ENCODE data around the gene PTPRZ1. TPM values are rescaled to one million over a fixed set of nuclear protein-coding genes. Genes with fewer than 3 reads are reported as not detected.

PTPRZ1 gene
- total RNA-seq, 2 experiments from 2014 or later: not detected

DNA sequence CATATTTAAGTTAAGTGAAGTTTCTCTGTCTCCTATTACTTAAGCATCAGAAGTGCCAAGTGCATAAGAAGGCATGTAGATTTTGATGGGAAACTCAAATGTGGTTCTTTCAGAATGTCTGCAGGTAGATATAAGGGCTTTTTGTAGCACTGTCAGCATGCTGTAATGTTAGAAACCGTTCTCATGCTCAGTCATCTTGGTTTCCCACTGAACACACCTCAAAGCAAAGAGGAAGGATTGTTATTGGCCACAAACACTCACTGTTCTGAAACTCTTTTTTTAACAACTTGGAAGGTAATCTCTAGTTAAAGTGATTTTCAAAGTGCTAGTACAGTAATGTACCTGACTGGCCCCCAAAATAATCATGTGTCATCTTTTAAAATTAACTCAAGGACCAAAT lies 145.1 kb downstream of the PTPRZ1 start:
- Mint-ChIP-seq H3K36me3 (ENCODE audit: low read depth) (no peaks in the 10 kb centered on the region), H3K4me1 (no peaks in the 10 kb centered on the region), H3K9me3 (ENCODE audit: low read depth) (no peaks in the 10 kb centered on the region), H3K27ac (no peak overlapping the region), H3K27me3 (no peaks in the 10 kb centered on the region), H3K4me3 (no peak overlapping the region)
- DNase-seq: no peak
- no peak for ATAC-seq
- intact Hi-C loops (cut with DNase I, micrococcal nuclease): loop anchor here in 1 of 2 experiments (10.0 kb wide), 1 partner anchor 517 kb away; no protein-coding TSS in a partner anchor
- ChIA-PET POLR2A (no interaction called here), CTCF (no interaction called here)

DNA sequence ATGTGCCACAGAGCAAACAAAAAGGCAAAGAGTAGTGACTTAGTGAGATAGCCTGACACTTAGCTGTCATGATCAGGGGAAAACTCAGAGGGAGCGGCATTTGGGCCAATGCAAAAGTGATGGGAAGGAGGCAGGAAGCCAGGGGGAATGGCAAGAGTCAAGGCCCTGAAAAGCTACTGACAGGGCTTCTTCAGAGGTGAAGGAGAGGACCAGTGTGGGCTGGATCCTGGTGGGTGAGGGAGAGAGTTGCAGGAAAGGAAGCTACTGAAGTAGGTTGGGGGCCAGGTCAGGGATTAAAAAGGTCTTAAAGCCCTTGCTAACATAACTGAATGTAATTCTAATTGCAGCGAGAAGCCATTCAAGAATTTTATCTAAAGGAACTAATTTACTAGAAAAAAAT lies 154.1 kb downstream of the PTPRZ1 start:
- H3K4me3 Mint-ChIP-seq: no peak overlapping the region
- H3K27ac Mint-ChIP-seq: no peak overlapping the region
- no peaks in the 10 kb centered on the region for H3K27me3 Mint-ChIP-seq
- intact Hi-C loops (cut with DNase I, micrococcal nuclease): no loop called here
- ATAC-seq: no peak
- ChIA-PET CTCF (no interaction called here), POLR2A (no interaction called here)
- H3K9me3 Mint-ChIP-seq (ENCODE audit: low read depth): no peaks in the 10 kb centered on the region
- no peaks in the 10 kb centered on the region for H3K36me3 Mint-ChIP-seq (ENCODE audit: low read depth)
- no peaks in the 10 kb centered on the region for H3K4me1 Mint-ChIP-seq
- DNase-seq: no peak

DNA sequence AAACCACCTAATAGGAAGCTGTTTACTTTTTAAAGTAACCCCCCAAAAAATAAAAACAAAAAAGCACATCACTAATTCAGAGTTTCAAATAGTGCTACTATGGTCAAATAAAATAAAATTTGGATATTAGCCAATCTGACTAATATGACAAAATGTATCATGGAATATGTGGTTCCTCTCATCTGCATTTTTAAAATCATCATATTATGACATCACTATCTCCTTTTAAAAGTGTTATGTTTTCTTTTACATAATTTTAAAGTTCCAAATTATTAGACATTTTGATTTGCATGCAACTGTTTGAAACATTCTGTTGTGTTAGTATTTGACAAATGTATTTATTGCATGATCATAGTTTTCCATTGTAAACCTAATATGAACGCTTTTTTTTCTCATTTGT lies 160.7 kb downstream of the PTPRZ1 start:
- no peaks in the 10 kb centered on the region for H3K36me3 Mint-ChIP-seq (ENCODE audit: low read depth)
- ChIA-PET CTCF (no interaction called here), POLR2A (no interaction called here)
- H3K27ac Mint-ChIP-seq: no peak overlapping the region
- H3K27me3 Mint-ChIP-seq: no peaks in the 10 kb centered on the region
- no peaks in the 10 kb centered on the region for H3K9me3 Mint-ChIP-seq (ENCODE audit: low read depth)
- DNase-seq (no peak), ATAC-seq (no peak)
- H3K4me3 Mint-ChIP-seq: no peak overlapping the region
- intact Hi-C loops (cut with DNase I, micrococcal nuclease): no loop called here
- H3K4me1 Mint-ChIP-seq: no peaks in the 10 kb centered on the region

DNA sequence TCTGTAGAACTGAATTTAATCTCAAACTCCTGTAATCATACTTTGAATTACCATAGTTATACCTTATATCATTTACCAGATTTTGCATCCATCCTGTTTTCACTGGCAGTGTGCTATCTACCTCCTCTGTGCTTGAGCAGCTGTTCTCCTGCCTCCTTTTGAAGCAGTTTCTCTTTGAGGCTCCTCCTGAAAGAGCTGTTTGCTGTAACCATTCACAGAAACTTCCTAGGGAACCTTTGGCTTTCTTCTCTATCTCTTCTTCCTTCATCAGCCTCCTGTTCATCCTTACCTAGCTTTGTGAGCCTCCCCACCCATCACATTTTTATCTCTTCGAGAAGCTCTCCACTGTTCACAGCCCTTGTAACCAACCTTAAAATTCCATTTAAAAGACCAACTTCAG lies 162.9 kb downstream of the PTPRZ1 start:
- POLR2A ChIA-PET: no interaction called here
- CTCF ChIA-PET: no interaction called here
- H3K4me3 Mint-ChIP-seq: no peak overlapping the region
- no peak for DNase-seq
- intact Hi-C loops (cut with DNase I, micrococcal nuclease): no loop called here
- H3K9me3 Mint-ChIP-seq (ENCODE audit: low read depth): no peaks in the 10 kb centered on the region
- no peak overlapping the region for H3K27ac Mint-ChIP-seq
- ATAC-seq: no peak
- no peaks in the 10 kb centered on the region for H3K27me3 Mint-ChIP-seq
- H3K4me1 Mint-ChIP-seq: no peaks in the 10 kb centered on the region
- H3K36me3 Mint-ChIP-seq (ENCODE audit: low read depth): no peaks in the 10 kb centered on the region

DNA sequence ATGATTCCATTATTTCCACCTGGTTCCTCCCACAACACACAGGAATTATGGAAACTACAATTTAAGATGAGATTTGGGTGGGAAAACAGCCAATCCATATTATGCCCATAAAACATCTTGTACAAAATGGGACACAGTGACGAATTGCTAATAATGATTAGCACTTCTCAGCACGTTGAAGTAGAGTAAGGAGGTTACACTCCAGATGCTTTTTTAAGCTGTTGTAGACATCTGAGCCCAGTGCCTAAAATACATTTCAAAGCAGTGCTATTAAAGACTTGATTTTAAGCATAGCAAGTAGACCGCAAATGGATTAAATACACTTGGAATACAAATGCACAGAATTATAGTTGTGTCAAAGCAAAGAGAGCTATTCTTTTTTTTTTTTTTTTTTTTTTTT lies 165.2 kb downstream of the PTPRZ1 start:
- POLR2A ChIA-PET: no interaction called here
- no peak for DNase-seq
- intact Hi-C loops (cut with DNase I, micrococcal nuclease): no loop called here
- Mint-ChIP-seq H3K4me1 (no peaks in the 10 kb centered on the region), H3K9me3 (ENCODE audit: low read depth) (no peaks in the 10 kb centered on the region), H3K36me3 (ENCODE audit: low read depth) (no peaks in the 10 kb centered on the region), H3K27me3 (no peaks in the 10 kb centered on the region), H3K27ac (no peak overlapping the region), H3K4me3 (no peak overlapping the region)
- CTCF ChIA-PET: no interaction called here
- ATAC-seq: no peak

DNA sequence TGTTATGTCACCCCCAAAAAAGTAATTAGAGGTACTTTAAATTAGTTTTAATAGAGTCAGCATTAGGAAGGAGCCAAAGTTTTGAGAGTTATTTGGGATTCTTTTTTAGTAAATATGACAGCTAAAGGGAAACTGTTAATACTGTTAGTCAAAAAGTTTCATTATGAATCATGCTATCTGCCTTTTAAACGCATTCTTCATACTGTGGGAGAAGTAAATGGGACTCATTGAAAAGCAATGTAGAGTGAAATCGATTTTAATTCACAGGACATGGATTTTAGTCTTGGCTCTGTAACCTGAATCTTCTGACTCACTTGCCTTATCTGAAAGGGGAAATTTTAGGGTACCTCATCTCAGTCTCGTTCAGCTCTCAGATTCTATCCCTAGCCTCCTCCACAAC lies 165.9 kb downstream of the PTPRZ1 start:
- intact Hi-C loops (cut with DNase I, micrococcal nuclease): no loop called here
- no peak for ATAC-seq
- Mint-ChIP-seq H3K27ac (no peak overlapping the region), H3K27me3 (no peaks in the 10 kb centered on the region), H3K9me3 (ENCODE audit: low read depth) (no peaks in the 10 kb centered on the region), H3K36me3 (ENCODE audit: low read depth) (no peaks in the 10 kb centered on the region), H3K4me3 (no peak overlapping the region), H3K4me1 (no peaks in the 10 kb centered on the region)
- CTCF ChIA-PET: no interaction called here
- POLR2A ChIA-PET: no interaction called here
- DNase-seq: no peak

DNA sequence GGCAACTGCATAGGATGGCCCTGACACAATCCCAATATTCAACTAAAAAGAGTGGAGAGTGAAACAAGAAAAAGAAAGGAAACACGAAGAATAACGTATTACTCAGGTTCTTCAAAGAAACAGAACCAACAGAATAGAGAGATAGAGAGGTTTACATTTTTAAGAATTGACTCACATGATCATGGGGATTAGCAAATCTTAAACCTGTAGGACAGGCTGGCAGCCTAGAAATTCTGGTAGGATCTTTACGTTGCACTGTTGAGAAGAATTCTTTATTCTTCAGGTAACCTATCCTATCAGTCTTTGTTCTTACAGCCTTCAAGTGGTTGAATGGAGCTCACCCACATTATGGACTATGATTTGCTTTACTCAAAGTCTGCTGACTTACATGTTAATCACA lies 167.2 kb downstream of the PTPRZ1 start:
- intact Hi-C loops (cut with DNase I, micrococcal nuclease): no loop called here
- CTCF ChIA-PET: no interaction called here
- Mint-ChIP-seq H3K27me3 (no peaks in the 10 kb centered on the region), H3K4me1 (no peaks in the 10 kb centered on the region), H3K4me3 (no peak overlapping the region), H3K27ac (no peak overlapping the region), H3K9me3 (ENCODE audit: low read depth) (no peaks in the 10 kb centered on the region), H3K36me3 (ENCODE audit: low read depth) (no peaks in the 10 kb centered on the region)
- POLR2A ChIA-PET: no interaction called here
- DNase-seq: no peak
- ATAC-seq: no peak

DNA sequence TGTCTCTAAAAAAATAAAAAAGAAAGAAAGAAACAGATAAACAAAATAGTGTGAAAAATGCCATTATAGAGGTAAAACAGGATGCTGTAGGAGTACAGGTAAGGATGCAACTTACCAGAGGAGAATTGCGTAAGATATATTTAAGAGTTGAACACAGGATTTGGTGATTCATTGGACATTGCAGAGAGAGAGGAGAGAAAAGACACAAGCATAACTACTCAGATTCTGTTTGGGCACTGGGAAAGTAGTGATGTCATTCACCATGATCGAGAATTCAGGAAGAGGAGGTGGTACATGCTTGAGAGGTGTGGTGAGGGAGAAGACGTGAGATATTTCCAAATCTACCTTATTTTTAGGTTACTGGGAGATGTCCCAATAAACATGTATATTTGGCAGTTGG lies 173.4 kb downstream of the PTPRZ1 start:
- ATAC-seq: no peak
- peaks cover 3% of the 10 kb centered on the region for H3K9me3 Mint-ChIP-seq (ENCODE audit: low read depth)
- intact Hi-C loops (cut with DNase I, micrococcal nuclease): no loop called here
- POLR2A ChIA-PET: no interaction called here
- H3K27ac Mint-ChIP-seq: no peak overlapping the region
- no peak overlapping the region for H3K4me3 Mint-ChIP-seq
- no peaks in the 10 kb centered on the region for H3K36me3 Mint-ChIP-seq (ENCODE audit: low read depth)
- CTCF ChIA-PET: no interaction called here
- no peak for DNase-seq
- H3K27me3 Mint-ChIP-seq: no peaks in the 10 kb centered on the region
- H3K4me1 Mint-ChIP-seq: no peaks in the 10 kb centered on the region

DNA sequence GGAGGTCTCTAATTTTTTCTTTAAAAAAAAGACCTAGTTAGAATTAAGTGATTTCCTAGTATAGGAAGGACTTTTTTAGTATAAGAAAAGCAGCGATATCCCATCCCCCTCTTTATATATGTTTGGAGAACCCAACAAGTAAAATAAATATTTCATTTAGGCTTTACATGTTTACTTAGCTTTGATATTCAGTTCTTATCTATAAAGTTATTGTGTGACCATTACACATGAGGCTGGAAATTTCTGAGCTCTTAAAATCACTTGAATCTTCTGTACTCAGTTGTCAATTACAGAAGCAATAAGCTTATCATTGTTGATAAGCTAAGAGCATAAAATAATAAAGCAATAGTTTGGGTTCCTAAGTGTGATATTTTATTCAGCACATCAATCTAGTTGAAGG lies 181.4 kb downstream of the PTPRZ1 start:
- ChIA-PET POLR2A (no interaction called here), CTCF (interaction anchor here (0.6 kb wide), 1 partner anchor 283 kb away, joined by 3 read pairs; no protein-coding TSS in a partner anchor)
- no peak overlapping the region for H3K27ac Mint-ChIP-seq
- DNase-seq: no peak
- no peak for ATAC-seq
- H3K27me3 Mint-ChIP-seq: no peaks in the 10 kb centered on the region
- no peaks in the 10 kb centered on the region for H3K9me3 Mint-ChIP-seq (ENCODE audit: low read depth)
- intact Hi-C loops (cut with DNase I, micrococcal nuclease): no loop called here
- no peak overlapping the region for H3K4me3 Mint-ChIP-seq
- H3K36me3 Mint-ChIP-seq (ENCODE audit: low read depth): no peaks in the 10 kb centered on the region
- no peaks in the 10 kb centered on the region for H3K4me1 Mint-ChIP-seq

DNA sequence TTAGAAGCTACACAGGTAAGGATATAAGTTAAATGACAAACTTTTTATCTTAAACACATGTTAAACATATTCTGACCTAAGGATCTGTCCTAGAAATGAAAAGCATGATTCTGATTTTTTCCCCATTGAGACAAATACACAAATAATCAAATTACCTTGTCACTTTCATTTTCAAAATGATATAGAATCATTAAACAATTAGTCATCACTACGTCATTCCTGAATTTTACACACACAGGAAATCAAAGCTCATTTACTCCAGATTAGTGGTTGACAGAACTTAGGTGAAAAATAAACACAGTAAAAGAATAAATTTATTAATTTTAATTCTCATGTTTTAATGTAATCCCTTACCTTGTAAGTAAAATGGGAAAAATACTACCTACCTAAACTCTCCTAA lies 182.1 kb downstream of the PTPRZ1 start:
- intact Hi-C loops (cut with DNase I, micrococcal nuclease): no loop called here
- Mint-ChIP-seq H3K27me3 (no peaks in the 10 kb centered on the region), H3K4me1 (no peaks in the 10 kb centered on the region), H3K4me3 (no peak overlapping the region), H3K36me3 (ENCODE audit: low read depth) (no peaks in the 10 kb centered on the region), H3K9me3 (ENCODE audit: low read depth) (no peaks in the 10 kb centered on the region), H3K27ac (no peak overlapping the region)
- ChIA-PET CTCF (interaction anchor here (0.6 kb wide), 1 partner anchor 284 kb away, joined by 3 read pairs; no protein-coding TSS in a partner anchor), POLR2A (no interaction called here)
- no peak for ATAC-seq
- no peak for DNase-seq

DNA sequence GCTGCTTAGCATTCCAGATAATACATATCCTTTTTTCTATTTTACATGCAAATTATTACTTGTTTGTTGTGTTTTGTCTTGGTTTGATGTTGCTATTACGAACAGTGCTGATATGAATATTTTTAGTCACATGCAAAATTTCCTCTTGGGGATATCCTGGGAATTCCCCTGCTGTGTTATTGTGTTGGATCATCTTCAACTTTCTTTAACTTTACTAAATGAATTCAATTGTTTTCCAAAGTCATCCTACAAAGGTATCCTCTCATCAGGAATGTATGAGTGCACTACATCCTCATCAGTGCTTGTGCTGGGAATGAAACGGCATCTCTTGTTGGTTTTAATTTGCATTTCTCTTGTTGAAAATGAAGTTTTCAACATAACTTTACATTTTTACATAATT lies 184.0 kb downstream of the PTPRZ1 start:
- Mint-ChIP-seq H3K4me1 (no peaks in the 10 kb centered on the region), H3K27ac (no peak overlapping the region), H3K9me3 (ENCODE audit: low read depth) (no peaks in the 10 kb centered on the region), H3K36me3 (ENCODE audit: low read depth) (no peaks in the 10 kb centered on the region), H3K27me3 (no peaks in the 10 kb centered on the region), H3K4me3 (no peak overlapping the region)
- DNase-seq (no peak), ATAC-seq (no peak)
- ChIA-PET POLR2A (no interaction called here), CTCF (no interaction called here)
- intact Hi-C loops (cut with DNase I, micrococcal nuclease): no loop called here

DNA sequence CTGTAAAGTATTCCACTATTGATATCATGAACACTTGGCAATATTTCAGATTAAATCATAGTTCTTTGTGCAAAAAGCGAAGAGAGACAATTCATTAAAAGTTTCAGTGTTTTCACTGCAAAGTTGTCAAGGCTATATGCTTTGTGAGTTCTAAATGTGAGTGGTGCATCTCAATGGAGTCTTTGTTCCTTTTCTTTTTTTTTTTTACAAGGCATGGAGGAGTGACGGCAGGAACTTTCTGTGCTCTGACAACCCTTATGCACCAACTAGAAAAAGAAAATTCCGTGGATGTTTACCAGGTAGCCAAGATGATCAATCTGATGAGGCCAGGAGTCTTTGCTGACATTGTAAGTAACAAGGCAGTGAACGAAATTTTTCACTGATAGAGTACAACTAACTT lies 186.6 kb downstream of the PTPRZ1 start:
- H3K27me3 Mint-ChIP-seq: no peaks in the 10 kb centered on the region
- H3K9me3 Mint-ChIP-seq (ENCODE audit: low read depth): no peaks in the 10 kb centered on the region
- ChIA-PET POLR2A (no interaction called here), CTCF (no interaction called here)
- no peak overlapping the region for H3K27ac Mint-ChIP-seq
- H3K36me3 Mint-ChIP-seq (ENCODE audit: low read depth): no peaks in the 10 kb centered on the region
- no peaks in the 10 kb centered on the region for H3K4me1 Mint-ChIP-seq
- intact Hi-C loops (cut with DNase I, micrococcal nuclease): no loop called here
- H3K4me3 Mint-ChIP-seq: no peak overlapping the region
- DNase-seq: no peak
- ATAC-seq: no peak

DNA sequence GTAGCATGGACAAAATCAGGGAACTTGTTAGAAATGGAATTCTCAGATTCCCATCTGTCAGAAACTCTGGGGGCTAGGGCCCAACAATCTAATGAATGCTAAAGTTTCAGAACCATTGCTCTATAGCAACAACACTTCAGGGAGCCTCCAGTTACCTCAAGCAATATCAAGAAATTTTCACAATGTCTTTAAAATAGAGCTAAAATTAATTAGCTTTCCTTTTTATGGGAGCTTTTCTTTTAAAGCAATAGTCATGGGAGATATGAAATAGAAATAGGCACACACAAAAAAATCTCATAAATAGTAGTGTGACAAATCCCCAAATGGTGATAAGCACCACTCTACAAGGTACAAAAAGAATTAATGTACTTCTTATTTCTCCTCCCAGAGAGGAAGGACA lies 190.2 kb downstream of the PTPRZ1 start:
- DNase-seq (no peak), ATAC-seq (no peak)
- no peak overlapping the region for H3K27ac Mint-ChIP-seq
- intact Hi-C loops (cut with DNase I, micrococcal nuclease): no loop called here
- H3K27me3 Mint-ChIP-seq: no peaks in the 10 kb centered on the region
- H3K4me1 Mint-ChIP-seq: no peaks in the 10 kb centered on the region
- no peaks in the 10 kb centered on the region for H3K9me3 Mint-ChIP-seq (ENCODE audit: low read depth)
- no peaks in the 10 kb centered on the region for H3K36me3 Mint-ChIP-seq (ENCODE audit: low read depth)
- H3K4me3 Mint-ChIP-seq: no peak overlapping the region
- POLR2A ChIA-PET: no interaction called here
- CTCF ChIA-PET: no interaction called here

Measured in activated CD4-positive, alpha-beta T cell treated with anti-CD3 and anti-CD28 coated beads for 36 hours (primary cell).